ENCODE results near the gene PDRG1. TPM values are rescaled to one million over a fixed set of nuclear protein-coding genes. Genes with fewer than 3 reads are reported as not detected.
A peak's percentile ranks its signal among the peaks of the same experiment; 100 is the strongest.
"Not testable (repeated sequence)": the region's sequence is repeated elsewhere in the genome, so short reads cannot be mapped to it uniquely, and the experiment has no call there.

PDRG1 gene
- polyA plus RNA-seq, 1 of the 3 experiments (the other 2 are of a cell fraction) = 18.9 TPM

- Histone ChIP-seq H2AFZ (ENCODE audit: low read depth) (no peak overlapping the region), H3F3A (replicated peaks; ENCODE audit: insufficient read depth) (no peaks in the 10 kb centered on the region), H3K36me3 (replicated peaks in 1 of 2; ENCODE audit: control insufficient read depth in 1 of 2, insufficient read depth in 2 of 2, low read length in 1 of 2) (no peaks in the 10 kb centered on the region), H3K27me3 (ENCODE audit: insufficient read depth) (no peaks in the 10 kb centered on the region), H3K9me2 (no peaks in the 10 kb centered on the region), H3K9ac (no peak overlapping the region), H4K20me1 (ENCODE audit: insufficient read depth) (no peaks in the 10 kb centered on the region), H3K4me3 (ENCODE audit: low read depth in 2 of 2, low read length in 1 of 2) (no peak overlapping the region), H3K27ac (ENCODE audit: low read depth in 2 of 2, low read length in 1 of 2) (0 out of 4 replicates have a peak overlapping the region, but pooled peaks of 1 of the 2 experiments have one; percentile 40), H3K4me1 (ENCODE audit: control insufficient read depth in 1 of 2, insufficient read depth in 2 of 2, low read depth in 1 of 2, low read length in 1 of 2) (peaks cover 0 to 8% of the 10 kb centered on the region in 2 experiments; a peak in 1 of 4 replicates), H3K79me2 (ENCODE audit: insufficient read depth) (no peaks in the 10 kb centered on the region), H3K9me3 (no peaks in the 10 kb centered on the region), H3K4me2 (no peak overlapping the region)
- WGBS (ENCODE audit: low lambda C conversion rate) = 51% methylated on average over 7 of the region's 7 CpGs
- no peak for DNase-seq
- POLR2A ChIA-PET = no interaction called here
- no peak for TF ChIP-seq CHD2 (IDR thresholded peaks at IDR 0.05; ENCODE audit: low read length, partially characterized antibody)
- TF ChIP-seq USF2 (IDR thresholded peaks at IDR 0.05; ENCODE audit: borderline replicate concordance, low read depth, low read length) = no peak
- CTCF ChIA-PET = interaction anchor here (0.9 to 1.4 kb wide), 4 partner anchors 9 to 66 kb away, joined by 3 to 7 read pairs (median 3); partner anchors contain the start of gene PDRG1
These were observed 33.3 kb downstream of the PDRG1 start for GRCh38 chr20:31918466-31919105.

GRCh38 chr20:31917962-31918412 lies 33.9 kb downstream of the PDRG1 start:
- H3K4me3 ChIP-seq (ENCODE audit: low read depth in 2 of 2, low read length in 1 of 2); POLR2A ChIA-PET: not testable (repeated sequence)

GRCh38 chr20:31916708-31917107 lies 35.1 kb downstream of the PDRG1 start:
- POLR2A ChIA-PET = no interaction called here
- Histone ChIP-seq H3K27ac (ENCODE audit: low read depth in 2 of 2, low read length in 1 of 2) (no peak overlapping the region), H3K36me3 (replicated peaks in 1 of 2; ENCODE audit: control insufficient read depth in 1 of 2, insufficient read depth in 2 of 2, low read length in 1 of 2) (no peaks in the 10 kb centered on the region), H3K9ac (no peak overlapping the region), H3K27me3 (ENCODE audit: insufficient read depth) (no peaks in the 10 kb centered on the region), H2AFZ (ENCODE audit: low read depth) (no peak overlapping the region), H3K9me2 (no peaks in the 10 kb centered on the region), H4K20me1 (ENCODE audit: insufficient read depth) (no peaks in the 10 kb centered on the region), H3K4me3 (ENCODE audit: low read depth in 2 of 2, low read length in 1 of 2) (no peak overlapping the region), H3F3A (replicated peaks; ENCODE audit: insufficient read depth) (no peaks in the 10 kb centered on the region), H3K9me3 (no peaks in the 10 kb centered on the region), H3K4me1 (ENCODE audit: control insufficient read depth in 1 of 2, insufficient read depth in 2 of 2, low read depth in 1 of 2, low read length in 1 of 2) (peaks cover 0 to 14% of the 10 kb centered on the region in 2 experiments; a peak in 1 of 4 replicates), H3K4me2 (no peak overlapping the region), H3K79me2 (ENCODE audit: insufficient read depth) (no peaks in the 10 kb centered on the region)
- no peak for DNase-seq
- 68% methylated on average over 4 of the region's 4 CpGs for WGBS (ENCODE audit: low lambda C conversion rate)
- TF ChIP-seq IRF3 (IDR thresholded peaks at IDR 0.05; ENCODE audit: low read depth, low read length) (no peak), FOXJ3 (CRISPR knock-in tag; IDR thresholded peaks at IDR 0.05) (no peak), EZH2phosphoT487 (IDR thresholded peaks at IDR 0.05; ENCODE audit: borderline replicate concordance, low read depth) (no peak), MAX (IDR thresholded peaks at IDR 0.05; ENCODE audit: low read depth) (no peak), SIN3A (IDR thresholded peaks at IDR 0.05; ENCODE audit: borderline replicate concordance, low read depth, low read length) (no peak), ELF1 (IDR thresholded peaks at IDR 0.05) (no peak), GATA2 (CRISPR knock-in tag; IDR thresholded peaks at IDR 0.05) (no peak), ZBTB33 (IDR thresholded peaks at IDR 0.05; ENCODE audit: borderline replicate concordance, low read depth) (no peak), NRF1 (IDR thresholded peaks at IDR 0.05; ENCODE audit: low read depth, low read length) (no peak), CTCF (IDR thresholded peaks at IDR 0.05) (no peak), YY1 (IDR thresholded peaks at IDR 0.05; ENCODE audit: low read depth) (no peak), RXRA (IDR thresholded peaks at IDR 0.05; ENCODE audit: borderline replicate concordance, low read depth) (no peak), TCF12 (IDR thresholded peaks at IDR 0.05) (no peak)
- CTCF ChIA-PET = no interaction called here

More at GRCh38 chr20:31917962-31918412, 33.9 kb downstream of the PDRG1 start:
- peak overlapping the region in 1 of 2 experiments; percentile 40; a peak in 1 of 4 replicates for H3K27ac ChIP-seq (ENCODE audit: low read depth in 2 of 2, low read length in 1 of 2)
- H3K9me3 ChIP-seq; H3K9me2 ChIP-seq; H3F3A ChIP-seq (replicated peaks; ENCODE audit: insufficient read depth); H4K20me1 ChIP-seq (ENCODE audit: insufficient read depth); DNase-seq; H2AFZ ChIP-seq (ENCODE audit: low read depth); H3K36me3 ChIP-seq (replicated peaks in 1 of 2; ENCODE audit: control insufficient read depth in 1 of 2, insufficient read depth in 2 of 2, low read length in 1 of 2); H3K79me2 ChIP-seq (ENCODE audit: insufficient read depth); H3K4me1 ChIP-seq (ENCODE audit: control insufficient read depth in 1 of 2, insufficient read depth in 2 of 2, low read depth in 1 of 2, low read length in 1 of 2); H3K4me2 ChIP-seq; H3K27me3 ChIP-seq (ENCODE audit: insufficient read depth); H3K9ac ChIP-seq: not testable (repeated sequence)
- CTCF ChIA-PET = interaction anchor here (1.1 kb wide), 1 partner anchor 9 kb away, joined by 3 read pairs; no protein-coding TSS in a partner anchor
- WGBS (ENCODE audit: low lambda C conversion rate) = 28% methylated on average over 7 of the region's 7 CpGs

All from SK-N-SH (cell line).